Neutrophil (primary cell): ENCODE measurements around the gene VDR.

Experiments used
- H3K27ac ChIP-seq: fragments of 200-600 bp; sonication (generic); 2 replicates; pipeline ENCODE4 v1.5.1; 2016; ENCODE audit warnings: mild to moderate bottlenecking, moderate library complexity
- H3K27me3 ChIP-seq: fragments of 200-600 bp; sonication (generic); 2 replicates; pipeline ENCODE4 v1.6.0; 2016; ENCODE audit warnings: mild to moderate bottlenecking
- H3K36me3 ChIP-seq: fragments of 200-600 bp; sonication (generic); 2 replicates; pipeline ENCODE4 v1.5.1; 2017
- H3K4me1 ChIP-seq, 2 experiments: fragments of 200-600 bp in 1 of 2; sonication (generic) in 1 of 2; 1 replicate in 1 of 2; 2 replicates in 1 of 2; pipeline versions ENCODE4 v1.5.1 to v1.6.1; 2013 to 2016; ENCODE audit warnings: low read depth in 1 of 2, low read length in 1 of 2, mild to moderate bottlenecking in 1 of 2, moderate library complexity in 1 of 2; ENCODE audit not compliant: control insufficient read depth in 1 of 2, insufficient read depth in 1 of 2
- H3K4me3 ChIP-seq, 2 experiments: fragments of 200-600 bp in 1 of 2; sonication (generic) in 1 of 2; 1 replicate in 1 of 2; 2 replicates in 1 of 2; pipeline ENCODE4 v1.5.1; 2013 to 2016; ENCODE audit warnings: low read depth in 1 of 2, low read length in 1 of 2, mild to moderate bottlenecking in 1 of 2, moderate library complexity in 1 of 2
- H3K9me3 ChIP-seq: fragments of 200-600 bp; sonication (generic); 2 replicates; pipeline ENCODE4 v1.5.1; 2016
- CTCF ChIP-seq: fragments of 200-600 bp; sonication (generic); IDR thresholded peaks from 2 replicates; pipeline ENCODE4 v1.5.1; 2016; ENCODE audit warnings: antibody characterized with exemption

The VDR gene

GRCh38 chr12:47889040-47889439 lies 15.8 kb downstream of the VDR start:
- TF ChIP-seq CTCF, result peak; percentile 37
- Histone ChIP-seq H3K9me3 (no peaks in the 10 kb centered on the region), H3K4me3 (peak overlapping the region; percentile 36 to 41), H3K4me1 (peaks cover 18 to 19% of the 10 kb centered on the region in 2 experiments), H3K27me3 (no peaks in the 10 kb centered on the region), H3K27ac (peak overlapping the region; percentile 98), H3K36me3 (peaks cover 23% of the 10 kb centered on the region)

GRCh38 chr12:47888153-47888819 lies 16.5 kb downstream of the VDR start:
- Histone ChIP-seq H3K9me3 (no peaks in the 10 kb centered on the region), H3K27me3 (no peaks in the 10 kb centered on the region), H3K27ac (peak overlapping the region; percentile 98), H3K4me1 (peaks cover 21 to 24% of the 10 kb centered on the region in 2 experiments), H3K36me3 (peaks cover 16% of the 10 kb centered on the region), H3K4me3 (peak overlapping the region in 1 of 2 experiments; percentile 36)
- TF ChIP-seq CTCF, result no peak

- no peak for TF ChIP-seq CTCF
- Histone ChIP-seq H3K4me1 (peaks cover 29 to 32% of the 10 kb centered on the region in 2 experiments), H3K9me3 (no peaks in the 10 kb centered on the region), H3K4me3 (no peak overlapping the region), H3K36me3 (peaks cover 10% of the 10 kb centered on the region), H3K27ac (peak overlapping the region; percentile 98), H3K27me3 (no peaks in the 10 kb centered on the region)
Observed at GRCh38 chr12:47887529-47887928, 17.3 kb downstream of the VDR start.

- Histone ChIP-seq H3K4me3 (no peak overlapping the region), H3K27me3 (no peaks in the 10 kb centered on the region), H3K36me3 (peaks cover 3% of the 10 kb centered on the region), H3K9me3 (no peaks in the 10 kb centered on the region), H3K27ac (no peak overlapping the region), H3K4me1 (peaks cover 38 to 41% of the 10 kb centered on the region in 2 experiments)
- TF ChIP-seq CTCF, result no peak
Observed at GRCh38 chr12:47886510-47887240, 18.1 kb downstream of the VDR start.

GRCh38 chr12:47885566-47885965 lies 19.2 kb downstream of the VDR start:
- Histone ChIP-seq H3K9me3 (no peaks in the 10 kb centered on the region), H3K36me3 (no peaks in the 10 kb centered on the region), H3K27ac (no peak overlapping the region), H3K27me3 (no peaks in the 10 kb centered on the region), H3K4me1 (peaks cover 45 to 49% of the 10 kb centered on the region in 2 experiments), H3K4me3 (no peak overlapping the region)
- no peak for TF ChIP-seq CTCF
